NCI-H2029 treated with DMSO at 0.1 percent for 48 hours (cell line): ENCODE results near the gene KRT26.

Experiments used
- DNase-seq: peaks from one replicate; lab custom pipeline; 2025; lab: John Stamatoyannopoulos, UW

The KRT26 gene

DNA sequence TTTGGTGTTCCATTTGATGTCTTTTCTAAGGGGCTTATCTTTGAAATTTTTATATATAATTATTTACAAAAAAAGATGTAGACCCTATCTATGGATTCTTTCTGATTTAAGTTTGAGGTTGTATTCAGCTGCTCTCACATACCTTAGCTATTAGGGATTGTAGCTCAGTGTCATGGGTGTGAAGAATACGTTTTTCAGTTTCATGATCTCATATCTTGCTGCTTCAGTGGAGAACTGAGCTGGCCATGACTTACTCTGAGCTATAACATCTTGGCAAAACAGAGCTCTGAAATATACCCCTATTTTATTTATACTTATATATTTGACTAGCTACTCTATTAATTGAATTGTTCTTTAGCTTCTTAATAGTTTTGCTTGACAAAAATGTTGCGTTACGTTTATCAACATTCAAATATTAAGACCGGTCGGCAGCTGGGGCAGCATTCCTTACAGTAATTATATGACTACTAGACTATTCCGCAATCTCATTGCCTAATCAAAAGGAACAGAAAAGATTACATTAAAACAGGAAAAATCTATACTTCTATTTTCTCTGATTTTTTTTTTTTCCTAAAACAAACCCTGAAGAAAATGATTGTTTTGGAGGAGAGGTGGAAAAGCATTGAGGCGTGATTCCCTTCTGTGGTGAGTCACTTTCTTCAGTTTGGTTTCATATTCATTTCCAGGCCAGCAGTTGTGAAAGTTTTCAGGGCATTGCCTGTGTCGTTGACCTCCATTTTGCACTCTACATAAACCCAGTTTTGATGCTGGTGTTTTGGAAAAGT lies 44.4 kb downstream of the KRT26 start:
- DNase-seq = no peak

DNA sequence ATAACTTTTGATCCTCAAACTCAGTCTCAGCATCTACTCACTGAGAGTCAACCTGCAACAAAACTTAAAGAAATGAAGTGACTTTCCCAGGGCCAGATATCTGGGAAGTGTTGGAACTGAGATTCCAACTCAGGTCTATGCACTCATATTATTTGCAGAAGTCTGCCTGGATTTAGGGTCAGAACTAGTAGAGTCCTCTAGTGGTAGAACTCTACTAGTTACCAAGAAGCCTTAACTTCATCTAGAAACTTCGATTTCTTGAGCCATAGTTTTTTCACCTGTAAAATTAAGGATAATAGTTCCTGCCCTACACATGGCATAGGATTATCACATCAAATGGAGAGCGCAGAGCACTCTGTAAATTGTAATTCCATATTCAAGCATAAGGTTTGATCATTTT lies 45.1 kb downstream of the KRT26 start:
- DNase-seq = no peak

DNA sequence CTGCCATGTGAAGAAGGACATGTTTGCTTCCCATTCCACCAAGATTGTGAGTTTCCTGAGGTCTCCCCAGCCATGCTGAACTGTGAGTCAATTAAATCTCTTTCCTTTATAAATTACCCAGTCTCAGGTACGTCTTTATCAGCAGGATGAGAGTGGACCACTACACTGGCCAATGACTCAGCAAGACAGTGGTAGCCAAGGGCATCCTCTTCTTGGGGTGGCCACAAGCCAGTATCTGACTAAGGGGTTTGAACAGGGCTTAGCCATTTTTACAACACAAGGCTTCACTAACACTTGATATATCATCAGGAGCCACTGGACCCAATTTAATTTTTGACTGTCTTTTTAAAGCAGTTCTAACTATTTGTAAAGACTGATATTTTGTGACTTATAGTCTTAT lies 47.3 kb downstream of the KRT26 start:
- DNase-seq = no peak

DNA sequence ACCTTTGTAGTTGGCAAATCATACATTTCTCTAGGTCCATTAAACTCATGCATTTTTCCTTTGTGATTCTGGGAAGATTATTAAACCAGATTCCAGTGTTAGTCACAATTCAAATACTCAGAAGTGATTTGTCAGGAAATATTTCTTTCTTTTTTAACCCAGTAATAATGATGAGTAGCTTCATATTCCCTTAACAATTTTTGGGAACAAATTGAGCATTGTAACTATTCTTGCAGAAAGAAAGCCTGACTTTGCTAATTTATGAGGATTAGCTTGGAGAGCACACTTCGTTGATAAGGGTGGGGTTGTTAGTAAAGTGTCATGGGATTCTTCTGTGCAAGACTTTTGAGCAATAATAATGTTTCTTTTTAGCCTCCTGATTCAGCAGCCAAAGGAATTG lies 49.8 kb downstream of the KRT26 start:
- no peak for DNase-seq

DNA sequence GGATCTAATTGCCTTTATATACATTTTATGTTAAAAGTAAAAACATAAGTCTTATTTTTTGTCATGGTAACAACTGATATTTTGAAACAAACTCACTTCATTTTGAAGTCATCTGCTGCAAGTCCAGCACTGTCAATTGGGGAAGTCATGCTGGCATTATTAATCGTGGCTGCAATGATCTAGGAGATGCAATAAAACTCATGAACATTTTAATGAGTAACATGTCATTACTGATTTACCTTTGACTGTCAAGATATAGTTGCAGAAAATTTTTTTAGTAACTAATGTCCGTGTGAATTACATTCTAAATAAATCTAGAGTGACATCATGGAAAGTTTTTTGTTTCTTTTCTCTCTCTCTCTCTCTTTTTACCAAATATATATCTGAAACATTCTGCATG lies 51.1 kb downstream of the KRT26 start:
- no peak for DNase-seq

DNA sequence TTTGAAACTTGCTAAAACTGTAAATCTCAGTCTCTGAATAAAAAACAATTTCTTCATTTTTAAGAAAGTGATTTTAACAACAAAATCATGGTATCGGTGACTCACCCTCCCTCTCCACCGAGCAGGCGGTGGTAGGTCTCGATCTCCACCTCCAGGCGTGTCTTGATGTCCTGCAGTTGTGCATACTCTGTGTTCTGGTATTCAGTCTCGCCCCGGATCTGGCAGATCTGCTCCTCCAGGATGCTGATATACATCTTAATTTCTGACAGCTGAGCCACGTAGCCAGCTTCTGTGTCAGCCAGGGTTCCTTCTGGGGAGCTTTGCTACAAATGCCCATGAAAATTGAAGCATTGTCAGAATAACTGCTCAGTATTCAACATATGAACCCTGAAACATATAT lies 53.1 kb downstream of the KRT26 start:
- DNase-seq = no peak

DNA sequence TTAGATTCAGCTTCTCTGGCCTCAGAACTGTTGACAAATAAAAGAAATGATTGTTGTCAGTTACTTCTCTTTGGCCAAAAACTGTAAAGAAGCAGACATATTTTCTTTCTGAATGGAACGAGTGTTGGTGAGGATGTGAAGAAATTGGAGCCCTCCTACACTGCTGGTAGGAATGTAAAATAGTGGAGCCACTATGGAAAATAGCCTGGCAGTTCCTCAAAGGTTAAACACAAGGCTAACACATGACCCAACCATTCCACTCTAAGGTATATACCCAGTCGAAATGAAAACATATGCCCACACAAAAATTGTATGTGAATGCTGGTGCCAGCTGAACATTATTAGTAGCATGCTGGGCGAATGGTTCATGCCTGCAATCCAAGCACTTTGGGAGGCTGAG lies 54.2 kb downstream of the KRT26 start:
- DNase-seq = no peak
